WERI-Rb-1 (cell line): Measurements from ENCODE around the gene APBA1.

ENCODE experiments used
- DNase-seq: peaks from one replicate; pipeline ENCODE4 v3.0.0-alpha.2; 2020
- H3K27ac ChIP-seq: fragments of 250-450 bp; sonication (Bioruptor Pico); 2 replicates; pipeline ENCODE4 v1.5.1; 2020; ENCODE audit warnings: mild to moderate bottlenecking, moderate library complexity
- H3K27me3 ChIP-seq: fragments of 250-450 bp; sonication (Bioruptor Pico); 2 replicates; pipeline ENCODE4 v1.5.1; 2021; ENCODE audit warnings: mild to moderate bottlenecking, low read depth, moderate library complexity; ENCODE audit not compliant: insufficient read depth, severe bottlenecking
- H3K36me3 ChIP-seq: fragments of 250-450 bp; sonication (Bioruptor Pico); 2 replicates; pipeline ENCODE4 v1.5.1; 2020; ENCODE audit warnings: mild to moderate bottlenecking, moderate library complexity
- H3K4me3 ChIP-seq: 2 replicates; pipeline ENCODE4 v1.5.1; 2011; ENCODE audit warnings: low read depth, mild to moderate bottlenecking, control low read depth, low read length
- H3K9me3 ChIP-seq: fragments of 250-450 bp; sonication (Bioruptor Pico); 2 replicates; pipeline ENCODE4 v1.5.1; 2021; ENCODE audit warnings: mild to moderate bottlenecking, moderate library complexity; ENCODE audit not compliant: severe bottlenecking
- CTCF ChIP-seq: IDR thresholded peaks from 2 replicates; pipeline ENCODE4 v1.5.1; 2011; ENCODE audit warnings: low read depth, mild to moderate bottlenecking, control low read depth, inconsistent platforms, low read length

The APBA1 gene

GRCh38 chr9:69433968-69434367 is 238.2 kb downstream of the APBA1 start:
- no peaks in the 10 kb centered on the region for H3K9me3 ChIP-seq
- H3K36me3 ChIP-seq, result no peaks in the 10 kb centered on the region
- no peak for DNase-seq
- no peak overlapping the region for H3K27ac ChIP-seq
- no peak for TF ChIP-seq CTCF
- no peaks in the 10 kb centered on the region for H3K27me3 ChIP-seq
- no peak overlapping the region for H3K4me3 ChIP-seq

GRCh38 chr9:69433392-69433791 is 238.8 kb downstream of the APBA1 start:
- no peak for TF ChIP-seq CTCF
- DNase-seq, result no peak
- H3K27ac ChIP-seq, result no peak overlapping the region

GRCh38 chr9:69432623-69433022 is 239.5 kb downstream of the APBA1 start:
- no peaks in the 10 kb centered on the region for H3K9me3 ChIP-seq

More at GRCh38 chr9:69433392-69433791, 238.8 kb downstream of the APBA1 start:
- Histone ChIP-seq H3K36me3 (no peaks in the 10 kb centered on the region), H3K4me3 (no peak overlapping the region), H3K9me3 (no peaks in the 10 kb centered on the region), H3K27me3 (no peaks in the 10 kb centered on the region)

GRCh38 chr9:69431777-69432176 is 240.4 kb downstream of the APBA1 start:
- no peak for DNase-seq
- Histone ChIP-seq H3K36me3 (no peaks in the 10 kb centered on the region), H3K9me3 (no peaks in the 10 kb centered on the region), H3K27ac (no peak overlapping the region), H3K27me3 (no peaks in the 10 kb centered on the region), H3K4me3 (no peak overlapping the region)
- TF ChIP-seq CTCF, result no peak

More at GRCh38 chr9:69432623-69433022, 239.5 kb downstream of the APBA1 start:
- no peak overlapping the region for H3K4me3 ChIP-seq
- DNase-seq, result no peak
- no peaks in the 10 kb centered on the region for H3K27me3 ChIP-seq
- no peak overlapping the region for H3K27ac ChIP-seq
- no peaks in the 10 kb centered on the region for H3K36me3 ChIP-seq
- TF ChIP-seq CTCF, result no peak

- Histone ChIP-seq H3K4me3 (no peak overlapping the region), H3K36me3 (no peaks in the 10 kb centered on the region), H3K27me3 (no peaks in the 10 kb centered on the region), H3K9me3 (no peaks in the 10 kb centered on the region), H3K27ac (no peak overlapping the region)
- DNase-seq, result no peak
- TF ChIP-seq CTCF, result no peak
Observed at GRCh38 chr9:69431203-69431602, 241.0 kb downstream of the APBA1 start.

- Histone ChIP-seq H3K4me3 (no peak overlapping the region), H3K36me3 (no peaks in the 10 kb centered on the region), H3K27me3 (no peaks in the 10 kb centered on the region), H3K9me3 (no peaks in the 10 kb centered on the region), H3K27ac (no peak overlapping the region)
- no peak for TF ChIP-seq CTCF
- no peak for DNase-seq
Observed at GRCh38 chr9:69430206-69430605, 242.0 kb downstream of the APBA1 start.
